Measurements from ENCODE around the gene TTYH3.

DNA sequence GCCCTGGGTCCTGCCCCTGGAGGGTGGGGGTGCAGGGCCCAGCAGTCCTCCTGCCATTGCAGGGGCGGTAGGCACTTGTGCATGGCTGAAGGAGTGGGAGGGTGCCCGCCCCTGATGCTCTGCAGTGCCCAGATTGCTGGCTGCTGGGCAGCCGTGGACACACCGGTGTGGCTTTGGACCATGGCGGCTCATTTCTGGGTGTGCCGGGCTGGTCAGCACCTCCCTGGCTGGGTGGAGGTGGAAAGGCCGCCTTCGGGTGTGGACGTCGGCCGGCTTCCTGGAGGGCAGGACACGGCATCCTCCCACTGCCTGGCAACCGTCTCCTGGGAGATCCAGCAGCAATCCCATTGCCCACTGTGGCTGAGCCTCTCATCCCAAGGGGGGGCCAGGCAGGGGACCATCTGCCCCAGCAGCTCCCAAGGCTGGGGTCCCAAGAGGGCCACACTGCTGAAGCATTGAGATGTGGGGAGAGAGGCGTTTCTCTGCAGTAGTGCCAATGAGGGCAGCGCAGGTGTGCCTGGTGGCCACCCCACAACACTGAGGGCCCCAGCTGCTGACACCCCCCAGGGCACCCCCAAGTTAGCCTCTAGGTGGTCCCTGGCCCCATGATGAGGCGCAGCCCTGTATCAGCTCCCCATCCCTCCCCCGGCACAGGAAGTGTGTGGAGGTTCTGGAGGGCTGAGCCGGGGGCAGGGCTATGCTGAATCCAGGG is 12.9 kb downstream of the TTYH3 start:
- TF ChIP-seq NFRKB (IDR thresholded peaks at IDR 0.05) (no peak), ARNT (IDR thresholded peaks at IDR 0.05) (no peak)

All from HEK293T (cell line).